ENCODE measurements around the gene DIP2B.

DNA sequence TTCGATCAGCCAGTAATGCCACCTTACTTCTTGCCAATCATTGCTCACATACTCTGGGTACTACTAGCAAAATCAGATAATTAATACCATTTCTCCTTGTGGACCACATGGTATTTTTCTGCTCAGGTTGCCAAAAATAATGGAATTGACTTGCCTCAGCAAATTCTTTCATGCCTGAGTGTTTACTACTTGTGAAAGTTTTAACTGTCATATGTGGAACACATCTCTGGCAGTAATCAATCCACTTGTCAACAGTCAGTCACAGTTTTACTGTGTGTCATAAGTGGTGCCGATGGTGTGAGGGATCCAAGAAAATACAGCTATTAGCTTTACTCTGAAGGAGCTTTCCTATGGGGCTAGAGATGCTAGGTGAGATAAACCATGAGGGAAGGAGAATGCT, 203.8 kb downstream of the DIP2B start:
- TF ChIP-seq, protein P1, sequence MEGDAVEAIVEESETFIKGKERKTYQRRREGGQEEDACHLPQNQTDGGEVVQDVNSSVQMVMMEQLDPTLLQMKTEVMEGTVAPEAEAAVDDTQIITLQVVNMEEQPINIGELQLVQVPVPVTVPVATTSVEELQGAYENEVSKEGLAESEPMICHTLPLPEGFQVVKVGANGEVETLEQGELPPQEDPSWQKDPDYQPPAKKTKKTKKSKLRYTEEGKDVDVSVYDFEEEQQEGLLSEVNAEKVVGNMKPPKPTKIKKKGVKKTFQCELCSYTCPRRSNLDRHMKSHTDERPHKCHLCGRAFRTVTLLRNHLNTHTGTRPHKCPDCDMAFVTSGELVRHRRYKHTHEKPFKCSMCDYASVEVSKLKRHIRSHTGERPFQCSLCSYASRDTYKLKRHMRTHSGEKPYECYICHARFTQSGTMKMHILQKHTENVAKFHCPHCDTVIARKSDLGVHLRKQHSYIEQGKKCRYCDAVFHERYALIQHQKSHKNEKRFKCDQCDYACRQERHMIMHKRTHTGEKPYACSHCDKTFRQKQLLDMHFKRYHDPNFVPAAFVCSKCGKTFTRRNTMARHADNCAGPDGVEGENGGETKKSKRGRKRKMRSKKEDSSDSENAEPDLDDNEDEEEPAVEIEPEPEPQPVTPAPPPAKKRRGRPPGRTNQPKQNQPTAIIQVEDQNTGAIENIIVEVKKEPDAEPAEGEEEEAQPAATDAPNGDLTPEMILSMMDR (conservative IDR thresholded peaks at IDR 0.05 in 1 of 2, IDR thresholded peaks at IDR 0.05 in 1 of 2; ENCODE audit: low read depth in 1 of 2, low read length in 2 of 2), result no peak
- no peak for TF ChIP-seq EZH2 (IDR thresholded peaks at IDR 0.05; ENCODE audit: low read length, missing control alignments)
